A549 treated with Hydrocortisone at 1 μM for 4 hours (cell line): Measurements from ENCODE around the gene OR10G3. TPM values are rescaled to one million over a fixed set of nuclear protein-coding genes. Genes with fewer than 3 reads are reported as not detected.

Source experiments
- total RNA-seq: library from RNA; stranded (reverse); fragments of 200-300 nt; extraction: Qiagen RNA extraction; gene quantifications from 5 replicates; pipeline ENCODE4 v1.2.3, GENCODE V29; 2022

Gene OR10G3
- total RNA-seq, result not detected in 5 replicates

GRCh38 chr14:21579976-21580375 lies at the start of gene OR10G3:
OR10G3 (minus strand) TSS chr14:21580076; CDS start chr14:21570744, 9,332 bp downstream.

GRCh38 chr14:21525962-21526671 lies 53.8 kb downstream of the OR10G3 start, which contains the start of gene SALL2:
SALL2 (minus strand) TSS chr14:21526346; CDS start chr14:21526127, 219 bp downstream.

Other genes starting within 250 kb of the OR10G3 start
- 92.9 to 130 TPM (median 100 TPM) in 5 replicates for gene SUPT16H, start 196.1 kb downstream of the OR10G3 start, total RNA-seq
- gene CHD8, start 124.0 kb downstream of the OR10G3 start, total RNA-seq, result 37.0 to 42.1 TPM (median 38.7 TPM) in 5 replicates
- 10.7 to 17.5 TPM (median 13.0 TPM) in 5 replicates for gene RAB2B, start 103.1 kb downstream of the OR10G3 start, total RNA-seq
- 63.5 to 74.1 TPM (median 69.5 TPM) in 5 replicates for gene TOX4, start 102.9 kb downstream of the OR10G3 start, total RNA-seq
- gene METTL3, start 68.7 kb downstream of the OR10G3 start, total RNA-seq, result 45.6 to 48.8 TPM (median 47.2 TPM) in 5 replicates
- 0.49 to 0.98 TPM (median 0.69 TPM) in 5 replicates for gene SALL2, start 53.7 kb downstream of the OR10G3 start, total RNA-seq
- gene OR10G2, start 54.9 kb upstream of the OR10G3 start, total RNA-seq, result not detected in 5 replicates
- not detected in 5 replicates for gene OR4E2, start 73.8 kb upstream of the OR10G3 start, total RNA-seq
- not detected in 5 replicates for gene OR4E1, start 93.7 kb upstream of the OR10G3 start, total RNA-seq